Mucosa of descending colon (tissue), 3 donors: ENCODE measurements around the gene JPH2. TPM values are rescaled to one million over a fixed set of nuclear protein-coding genes. Genes with fewer than 3 reads are reported as not detected.
"Not testable (repeated sequence)": the region's sequence is repeated elsewhere in the genome, so short reads cannot be mapped to it uniquely, and the experiment has no call there.

ENCODE experiments used
- ATAC-seq: fragments of 200-7000 bp; cut with Tn5 transposase; one replicate; pipeline ENCODE4 v1.9.1; 2020; ENCODE audit warnings: mild to moderate bottlenecking, moderate library complexity
- DNase-seq, 3 donors: peaks; one replicate each; pipeline ENCODE4 v3.0.0-alpha.2; 2020
- H3K36me3 ChIP-seq: fragments of 200-600 bp; one replicate; pipeline ENCODE4 v1.8.0; 2021; ENCODE audit warnings: low read depth, mild to moderate bottlenecking
- H3K4me1 ChIP-seq: fragments of 200-600 bp; one replicate; pipeline ENCODE4 v1.8.0; 2021; ENCODE audit warnings: low read depth, mild to moderate bottlenecking
- H3K4me3 ChIP-seq: fragments of 200-600 bp; one replicate; pipeline ENCODE4 v1.8.0; 2021; ENCODE audit warnings: mild to moderate bottlenecking
- H3K9me3 ChIP-seq: fragments of 200-600 bp; one replicate; pipeline ENCODE4 v1.8.0; 2021; ENCODE audit warnings: mild to moderate bottlenecking
- CTCF ChIP-seq: fragments of 200-600 bp; IDR thresholded peaks from one replicate; pipeline ENCODE4 v1.8.0; 2022; ENCODE audit warnings: antibody characterized with exemption, mild to moderate bottlenecking
- intact Hi-C, 2 donors: fragments of 100-400 bp; cut with DNase I in 1 of 2; cut with micrococcal nuclease in 1 of 2; formaldehyde crosslinking; loops; one replicate each; pipeline versions ENCODE4 v1.11.0 to v1.11.1; 2022; cut with DNase I, micrococcal nuclease
- total RNA-seq, 3 donors: library from RNA; stranded (reverse); fragmentation: NEBNext Ultra II Directional in 2 of 3; extraction: Animal tissue kit (Norgen Biotek cat#: 25700) in 2 of 3; gene quantifications; one replicate each; pipeline versions ENCODE4 v1.2.1 to v1.2.4, GENCODE V29; 2021 to 2023
- donor health status: DM: no; HTN: no; CAD: no; lungs with moderate emphysema.
- donor health status: DM: no; HTN: no; CAD: no.
- donor health status: DM: no; HTN: yes; CAD: no.

Gene JPH2
- total RNA-seq, 3 donors from 2014 or later, result 2.3 to 87.3 (median 8.3) TPM

GRCh38 chr20:44199877-44200276 is 12.9 kb upstream of the JPH2 start:
- intact Hi-C loops, result no loop called here
- TF ChIP-seq CTCF, result no peak
- Histone ChIP-seq H3K9me3 (no peaks in the 10 kb centered on the region), H3K4me3 (no peak overlapping the region), H3K4me1 (peaks cover 6% of the 10 kb centered on the region), H3K36me3 (peaks cover 3% of the 10 kb centered on the region)
- no peak for DNase-seq
- ATAC-seq, result no peak

DNA sequence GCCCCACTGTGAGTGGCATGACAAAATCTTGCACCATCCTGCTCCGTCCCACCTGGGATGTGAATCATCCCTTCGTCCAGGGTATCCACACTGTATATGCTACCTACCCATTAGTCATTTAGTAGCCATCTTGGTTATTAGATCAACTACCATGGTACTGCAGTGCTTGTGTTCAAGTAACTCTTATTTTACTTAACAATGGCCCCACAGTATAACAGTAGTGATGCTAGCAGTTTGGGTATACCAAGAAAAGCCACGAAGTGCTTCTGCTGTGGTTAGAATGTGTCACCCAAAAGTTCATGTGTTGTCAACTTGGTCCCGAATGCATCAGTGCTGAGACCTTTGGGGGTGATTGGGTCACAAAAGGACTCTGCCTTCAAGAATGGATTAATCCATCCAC is 11.9 kb upstream of the JPH2 start:
- no peak for DNase-seq
- intact Hi-C loops, result no loop called here
- H3K9me3 ChIP-seq, result no peaks in the 10 kb centered on the region
- TF ChIP-seq CTCF, result no peak
- H3K4me3 ChIP-seq, result no peak overlapping the region
- peaks cover 3% of the 10 kb centered on the region for H3K36me3 ChIP-seq
- no peaks in the 10 kb centered on the region for H3K4me1 ChIP-seq
- ATAC-seq, result no peak

DNA sequence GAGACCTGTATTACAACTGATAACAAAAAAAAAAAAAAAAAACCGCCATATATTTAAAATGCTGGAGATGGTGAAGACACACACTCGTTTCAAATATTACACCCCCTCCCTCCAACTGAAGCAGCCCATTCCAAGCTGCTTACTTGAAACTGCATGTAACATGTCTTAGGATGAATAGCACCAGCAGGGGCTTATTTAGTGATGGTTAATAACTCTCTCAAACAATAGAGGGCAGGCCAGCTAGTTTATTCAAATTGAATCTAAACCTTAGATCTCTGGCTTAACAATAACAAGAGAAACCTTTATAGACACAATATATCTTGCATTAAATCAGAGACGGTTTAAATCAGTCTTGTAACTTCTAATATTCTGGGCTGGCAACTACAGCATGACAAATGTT is 9.3 kb upstream of the JPH2 start:
- intact Hi-C loops, result no loop called here

DNA sequence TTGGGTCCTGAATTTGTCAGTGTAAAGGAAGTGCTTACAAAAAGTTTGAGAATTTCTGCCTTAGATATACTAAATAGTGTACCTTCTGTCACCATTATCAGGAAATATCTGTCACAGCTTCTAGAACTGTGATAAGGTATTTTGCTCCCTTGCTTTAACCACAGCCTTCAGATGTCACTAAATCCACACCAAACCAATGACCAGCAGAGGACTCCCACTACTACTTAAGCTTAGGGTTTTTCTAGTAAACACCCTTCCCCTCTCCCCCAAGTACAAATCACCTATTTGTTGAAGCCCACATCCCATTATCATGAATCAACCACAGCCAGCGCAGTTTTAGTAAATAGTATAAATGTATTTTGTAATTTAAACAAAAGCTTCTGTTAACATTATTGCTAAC is 8.6 kb upstream of the JPH2 start:
- TF ChIP-seq CTCF, result no peak
- no peak for ATAC-seq

More for the DNA sequence above, 9.3 kb upstream of the JPH2 start:
- H3K9me3 ChIP-seq, result no peaks in the 10 kb centered on the region
- no peaks in the 10 kb centered on the region for H3K36me3 ChIP-seq
- ATAC-seq (no peak), DNase-seq (no peak)
- no peak overlapping the region for H3K4me3 ChIP-seq
- H3K4me1 ChIP-seq, result no peaks in the 10 kb centered on the region
- no peak for TF ChIP-seq CTCF

GRCh38 chr20:44193801-44194200 is 6.8 kb upstream of the JPH2 start:
- ATAC-seq (no peak), DNase-seq (no peak)
- TF ChIP-seq CTCF, result no peak
- intact Hi-C loops, result loop anchor here in 1 of 2 donors (5.0 kb wide), 1 partner anchor 76 kb away; no protein-coding TSS in a partner anchor
- no peaks in the 10 kb centered on the region for H3K4me1 ChIP-seq
- H3K4me3 ChIP-seq, result no peak overlapping the region
- no peaks in the 10 kb centered on the region for H3K36me3 ChIP-seq
- no peaks in the 10 kb centered on the region for H3K9me3 ChIP-seq

More for the DNA sequence above, 8.6 kb upstream of the JPH2 start:
- no peaks in the 10 kb centered on the region for H3K36me3 ChIP-seq
- no peak for DNase-seq
- intact Hi-C loops, result no loop called here
- H3K4me1 ChIP-seq, result no peaks in the 10 kb centered on the region
- H3K9me3 ChIP-seq, result no peaks in the 10 kb centered on the region
- no peak overlapping the region for H3K4me3 ChIP-seq

DNA sequence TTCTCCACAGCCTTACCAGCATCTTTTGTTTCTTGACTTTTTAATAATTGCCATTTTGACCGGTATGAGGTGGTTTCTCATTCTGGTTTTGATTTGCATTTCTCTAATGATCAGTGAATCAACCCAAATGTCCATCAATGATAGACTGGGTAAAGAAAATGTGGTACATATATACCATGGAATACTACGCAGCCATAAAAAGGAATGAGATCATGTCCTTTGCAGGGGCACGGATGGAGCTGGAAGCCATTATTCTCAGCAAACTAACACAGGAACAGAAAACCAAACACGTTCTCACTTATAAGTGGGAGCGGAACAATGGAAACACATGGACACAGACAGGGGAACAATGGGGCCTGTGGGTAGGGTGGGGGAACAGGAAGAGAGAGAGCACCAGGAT is 4.7 kb upstream of the JPH2 start:
- H3K36me3 ChIP-seq, H3K4me3 ChIP-seq, ATAC-seq, H3K9me3 ChIP-seq, H3K4me1 ChIP-seq, DNase-seq: not testable (repeated sequence)
- intact Hi-C loops, result loop anchor here (2.0 to 5.0 kb wide), 2 partner anchors 74 to 75 kb away; no protein-coding TSS in a partner anchor
